Lung (tissue), 12 donors: Measurements from ENCODE around the gene ACP1. TPM values are rescaled to one million over a fixed set of nuclear protein-coding genes. Genes with fewer than 3 reads are reported as not detected.

Source experiments
- ATAC-seq: fragments of 200-7000 bp; cut with Tn5 transposase; one replicate; pipeline ENCODE4 v1.9.1; 2020; ENCODE audit warnings: moderate number of reproducible peaks; ENCODE audit not compliant: insufficient read depth, low FRiP score
- DNase-seq, 3 donors: peaks; one replicate each; pipeline ENCODE4 v3.0.0-alpha.2; 2013 to 2017
- H3K27ac ChIP-seq, 2 donors: one replicate each; pipeline ENCODE4 v1.5.1; 2013; ENCODE audit warnings: mild to moderate bottlenecking in 2 of 2, moderate library complexity in 2 of 2, control low read depth in 1 of 2, inconsistent platforms in 1 of 2, low read depth in 1 of 2, low read length in 1 of 2
- H3K27me3 ChIP-seq, 3 donors: one replicate each; pipeline ENCODE4 v1.5.1; 2013; ENCODE audit warnings: low read length in 2 of 3; ENCODE audit not compliant: control insufficient read depth in 3 of 3, insufficient read depth in 3 of 3
- H3K36me3 ChIP-seq, 4 donors: one replicate each; pipeline ENCODE4 v1.5.1; 2013; ENCODE audit warnings: low read length in 4 of 4, mild to moderate bottlenecking in 1 of 4, moderate library complexity in 1 of 4; ENCODE audit not compliant: control insufficient read depth in 4 of 4, insufficient read depth in 4 of 4
- H3K4me1 ChIP-seq, 5 donors: one replicate each; pipeline ENCODE4 v1.5.1; 2013; ENCODE audit warnings: low read length in 5 of 5, mild to moderate bottlenecking in 2 of 5, moderate library complexity in 1 of 5; ENCODE audit not compliant: control insufficient read depth in 5 of 5, insufficient read depth in 5 of 5
- H3K4me3 ChIP-seq: one replicate; pipeline ENCODE4 v1.5.1; 2013; ENCODE audit warnings: mild to moderate bottlenecking, control low read depth, moderate library complexity
- H3K9ac ChIP-seq, 2 donors: one replicate each; pipeline ENCODE4 v1.5.1; 2013; ENCODE audit warnings: low read length in 2 of 2, control low read depth in 1 of 2; ENCODE audit not compliant: insufficient read depth in 1 of 2
- H3K9me3 ChIP-seq, 4 donors: one replicate each; pipeline ENCODE4 v1.5.1; 2013; ENCODE audit warnings: low read length in 3 of 4, mild to moderate bottlenecking in 1 of 4, moderate library complexity in 1 of 4; ENCODE audit not compliant: control insufficient read depth in 4 of 4, insufficient read depth in 3 of 4
- CTCF ChIP-seq: IDR thresholded peaks from 2 replicates; pipeline ENCODE4 v1.5.1; 2012; ENCODE audit warnings: mild to moderate bottlenecking; ENCODE audit errors: control extremely low read depth, extremely low read depth
- WGBS, 2 donors: extraction: QIAGEN DNeasy Blood & Tissue Kit; methylation state at CpG; one replicate each; pipeline ENCODE4 v1.1.7; 2013; 5-methylcytosine and 5-hydroxymethylcytosine counted together
- polyA plus RNA-seq, 2 donors: library from polyadenylated mRNA; stranded (reverse); fragments of 200-250 nt; gene quantifications; one replicate each; pipeline ENCODE4 v1.2.1, GENCODE V29; 2013
- total RNA-seq, 2 donors: library from RNA; depleted of rRNA in 1 of 2; stranded (reverse); fragments of >200 nt in 1 of 2; gene quantifications; one replicate each; pipeline ENCODE4 v1.2.1, GENCODE V29; 2014 to 2021
- donor health status: control.
- donor health status: control.
- donor health status: Bipolar disorder and iron deficiency.
- donor health status: healthy.
- donor health status: DM: yes; HTN: yes; CAD: no.

Gene ACP1
- total and polyA plus RNA-seq, 4 donors: 66.0 to 136 (median 75.0) TPM

- ATAC-seq: no peak
- no peak overlapping the region for H3K9ac ChIP-seq
- no peaks in the 10 kb centered on the region for H3K9me3 ChIP-seq
- WGBS, 2 donors: 89 to 90% methylated on average over 6 of the region's 6 CpGs
- H3K27ac ChIP-seq: no peak overlapping the region
- no peak for DNase-seq
- no peaks in the 10 kb centered on the region for H3K27me3 ChIP-seq
- no peak overlapping the region for H3K4me3 ChIP-seq
- H3K36me3 ChIP-seq: peaks cover 17 to 32% (median 25%) of the 10 kb centered on the region in 4 donors
- H3K4me1 ChIP-seq: no peaks in the 10 kb centered on the region
- TF ChIP-seq CTCF: no peak
Observed at GRCh38 chr2:223971-224760, 40.6 kb upstream of the ACP1 start.

DNA sequence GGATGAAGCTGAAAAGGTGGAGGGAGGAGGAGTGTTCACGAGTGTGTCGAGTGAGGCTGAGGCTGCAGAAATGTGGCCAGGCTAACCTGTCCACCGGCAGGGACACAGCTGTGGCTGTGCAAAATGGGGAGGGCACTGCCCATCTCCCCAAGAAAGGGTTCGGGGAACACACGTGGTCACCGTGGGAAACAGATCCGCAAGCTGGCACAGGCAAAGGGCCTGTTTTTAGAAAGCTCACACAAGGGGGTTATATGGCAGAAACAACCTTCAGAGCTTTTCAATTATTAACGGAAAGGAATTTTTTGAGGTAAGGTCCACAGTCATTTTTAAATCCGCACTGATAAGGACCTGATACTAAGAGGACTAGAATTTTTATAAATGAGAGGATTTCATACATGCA lies 36.6 kb upstream of the ACP1 start:
- peaks cover 12 to 36% (median 21%) of the 10 kb centered on the region in 4 donors for H3K36me3 ChIP-seq

GRCh38 chr2:228518-229278 lies 36.0 kb upstream of the ACP1 start:
- H3K27me3 ChIP-seq: no peaks in the 10 kb centered on the region
- H3K4me3 ChIP-seq: no peak overlapping the region
- no peaks in the 10 kb centered on the region for H3K9me3 ChIP-seq
- DNase-seq (no peak), ATAC-seq (no peak)
- TF ChIP-seq CTCF: no peak
- no peaks in the 10 kb centered on the region for H3K4me1 ChIP-seq
- H3K36me3 ChIP-seq: peaks cover 12 to 33% (median 18%) of the 10 kb centered on the region in 4 donors
- H3K9ac ChIP-seq: no peak overlapping the region
- no peak overlapping the region for H3K27ac ChIP-seq
- WGBS, 2 donors: 93 to 96% methylated on average over 8 of the region's 8 CpGs

More for the DNA sequence above, 36.6 kb upstream of the ACP1 start:
- H3K4me3 ChIP-seq: no peak overlapping the region
- no peak overlapping the region for H3K27ac ChIP-seq
- H3K27me3 ChIP-seq: no peaks in the 10 kb centered on the region
- ATAC-seq (no peak), DNase-seq (no peak)
- H3K9me3 ChIP-seq: no peaks in the 10 kb centered on the region
- no peak for TF ChIP-seq CTCF
- 92 to 93% methylated on average over 9 of the region's 9 CpGs for WGBS, 2 donors
- no peaks in the 10 kb centered on the region for H3K4me1 ChIP-seq
- H3K9ac ChIP-seq: no peak overlapping the region
